ENCODE data around the gene TEX44.

GRCh38 chr2:231597014-231597611, 4.4 kb downstream of the TEX44 start:
- TF ChIP-seq, protein P1, sequence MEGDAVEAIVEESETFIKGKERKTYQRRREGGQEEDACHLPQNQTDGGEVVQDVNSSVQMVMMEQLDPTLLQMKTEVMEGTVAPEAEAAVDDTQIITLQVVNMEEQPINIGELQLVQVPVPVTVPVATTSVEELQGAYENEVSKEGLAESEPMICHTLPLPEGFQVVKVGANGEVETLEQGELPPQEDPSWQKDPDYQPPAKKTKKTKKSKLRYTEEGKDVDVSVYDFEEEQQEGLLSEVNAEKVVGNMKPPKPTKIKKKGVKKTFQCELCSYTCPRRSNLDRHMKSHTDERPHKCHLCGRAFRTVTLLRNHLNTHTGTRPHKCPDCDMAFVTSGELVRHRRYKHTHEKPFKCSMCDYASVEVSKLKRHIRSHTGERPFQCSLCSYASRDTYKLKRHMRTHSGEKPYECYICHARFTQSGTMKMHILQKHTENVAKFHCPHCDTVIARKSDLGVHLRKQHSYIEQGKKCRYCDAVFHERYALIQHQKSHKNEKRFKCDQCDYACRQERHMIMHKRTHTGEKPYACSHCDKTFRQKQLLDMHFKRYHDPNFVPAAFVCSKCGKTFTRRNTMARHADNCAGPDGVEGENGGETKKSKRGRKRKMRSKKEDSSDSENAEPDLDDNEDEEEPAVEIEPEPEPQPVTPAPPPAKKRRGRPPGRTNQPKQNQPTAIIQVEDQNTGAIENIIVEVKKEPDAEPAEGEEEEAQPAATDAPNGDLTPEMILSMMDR (IDR thresholded peaks at IDR 0.05; ENCODE audit: low read length), result no peak
- TF ChIP-seq EZH2 (IDR thresholded peaks at IDR 0.05; ENCODE audit: borderline replicate concordance, low read length), result no peak
